Astrocyte of the spinal cord (primary cell): ENCODE measurements around the gene NAPA.
A peak's percentile ranks its signal among the peaks of the same experiment; 100 is the strongest.

Experiments used
- DNase-seq: peaks from one replicate; pipeline ENCODE4 v3.0.0; 2011; ENCODE audit warnings: low read depth, low spot score
- H3K4me3 ChIP-seq: 2 replicates; pipeline ENCODE4 v1.5.1; 2011; ENCODE audit warnings: low read depth, mild to moderate bottlenecking, low read length, moderate library complexity
- in situ Hi-C: cut with HindIII; loops from 2 replicates; pipeline ENCODE4 v1.10.0; 2017; ENCODE audit warnings: low sequenced_read_pairs
- TF ChIP-seq, protein P1 (sequence below): IDR thresholded peaks from 2 replicates; pipeline ENCODE4 v1.5.1; 2012; ENCODE audit warnings: low read depth, mild to moderate bottlenecking, low read length, inconsistent platforms

NAPA gene

DNA sequence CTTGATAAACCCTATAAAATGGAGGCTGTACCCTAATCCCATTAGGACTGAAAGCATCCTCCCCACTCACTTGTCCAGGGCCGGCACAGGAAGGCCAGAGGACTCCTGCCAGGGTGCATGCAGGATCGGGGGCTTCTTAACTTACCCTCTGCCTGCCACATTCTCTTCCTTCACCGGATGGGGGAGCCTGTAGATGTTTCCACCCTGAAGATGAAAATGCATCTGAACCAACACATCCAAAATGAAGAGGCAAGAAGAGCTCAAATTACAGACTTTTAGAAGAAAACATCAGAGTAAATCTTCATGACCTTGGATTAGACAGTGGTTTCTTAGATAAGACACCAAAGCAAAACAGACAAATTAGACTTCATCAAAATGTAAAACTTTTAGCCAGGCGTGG, 25.9 kb upstream of the NAPA start:
- TF ChIP-seq, protein P1, sequence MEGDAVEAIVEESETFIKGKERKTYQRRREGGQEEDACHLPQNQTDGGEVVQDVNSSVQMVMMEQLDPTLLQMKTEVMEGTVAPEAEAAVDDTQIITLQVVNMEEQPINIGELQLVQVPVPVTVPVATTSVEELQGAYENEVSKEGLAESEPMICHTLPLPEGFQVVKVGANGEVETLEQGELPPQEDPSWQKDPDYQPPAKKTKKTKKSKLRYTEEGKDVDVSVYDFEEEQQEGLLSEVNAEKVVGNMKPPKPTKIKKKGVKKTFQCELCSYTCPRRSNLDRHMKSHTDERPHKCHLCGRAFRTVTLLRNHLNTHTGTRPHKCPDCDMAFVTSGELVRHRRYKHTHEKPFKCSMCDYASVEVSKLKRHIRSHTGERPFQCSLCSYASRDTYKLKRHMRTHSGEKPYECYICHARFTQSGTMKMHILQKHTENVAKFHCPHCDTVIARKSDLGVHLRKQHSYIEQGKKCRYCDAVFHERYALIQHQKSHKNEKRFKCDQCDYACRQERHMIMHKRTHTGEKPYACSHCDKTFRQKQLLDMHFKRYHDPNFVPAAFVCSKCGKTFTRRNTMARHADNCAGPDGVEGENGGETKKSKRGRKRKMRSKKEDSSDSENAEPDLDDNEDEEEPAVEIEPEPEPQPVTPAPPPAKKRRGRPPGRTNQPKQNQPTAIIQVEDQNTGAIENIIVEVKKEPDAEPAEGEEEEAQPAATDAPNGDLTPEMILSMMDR = peak; percentile 59
- DNase-seq = peak; percentile 48
- H3K4me3 ChIP-seq = no peak overlapping the region
- in situ Hi-C loops = no loop called here

DNA sequence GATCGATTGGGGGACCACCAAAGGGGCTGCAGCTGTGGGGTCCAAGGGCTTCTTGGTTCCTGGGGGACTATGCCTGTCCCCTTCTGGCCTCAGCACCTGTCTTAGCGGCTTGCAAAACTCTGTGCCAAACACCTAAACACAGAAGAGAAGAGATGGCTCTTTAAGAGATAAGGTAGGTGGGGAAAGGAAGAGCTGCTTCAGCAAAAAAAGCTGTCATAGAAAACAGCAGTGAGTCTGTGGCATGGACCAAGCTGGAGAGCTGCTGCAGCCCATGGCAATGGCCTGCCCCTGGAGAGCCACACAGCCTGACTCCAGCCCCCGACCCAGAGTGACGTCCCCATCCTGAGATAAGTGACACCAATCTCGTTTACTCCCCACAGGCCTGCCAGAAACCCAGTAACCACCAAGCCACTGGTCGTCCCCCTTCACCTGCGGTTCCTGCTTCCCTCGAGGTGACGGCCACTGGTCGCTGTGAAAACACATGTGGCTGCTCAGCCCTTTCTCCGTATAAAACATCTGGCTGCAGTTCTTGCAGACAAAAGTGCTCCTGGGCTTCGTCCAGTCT, 25.0 kb upstream of the NAPA start:
- no peak overlapping the region for H3K4me3 ChIP-seq
- TF ChIP-seq, protein P1 = no peak
- in situ Hi-C loops = no loop called here
- DNase-seq = no peak

DNA sequence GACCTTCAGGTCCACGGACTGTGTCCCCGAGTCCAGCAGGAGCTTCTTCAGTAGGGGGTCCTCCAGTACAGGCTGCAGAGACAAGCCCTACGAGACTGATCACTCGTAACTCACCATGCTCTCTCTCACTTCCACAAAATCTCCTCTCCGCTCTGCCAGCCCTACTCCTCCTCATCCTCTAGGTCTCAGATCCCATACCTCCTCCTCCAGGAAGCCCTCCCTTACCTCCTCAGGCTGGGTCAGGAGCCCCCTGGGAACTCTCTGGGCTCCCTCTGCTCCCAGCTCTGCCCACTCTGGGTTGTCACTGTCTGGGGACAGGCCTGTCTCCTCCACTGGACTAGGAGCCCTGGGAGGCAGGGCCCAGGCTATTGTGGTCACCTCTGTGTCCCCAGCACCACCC, 23.9 kb upstream of the NAPA start:
- TF ChIP-seq, protein P1 = no peak
- no peak overlapping the region for H3K4me3 ChIP-seq
- in situ Hi-C loops = no loop called here
- DNase-seq = no peak

DNA sequence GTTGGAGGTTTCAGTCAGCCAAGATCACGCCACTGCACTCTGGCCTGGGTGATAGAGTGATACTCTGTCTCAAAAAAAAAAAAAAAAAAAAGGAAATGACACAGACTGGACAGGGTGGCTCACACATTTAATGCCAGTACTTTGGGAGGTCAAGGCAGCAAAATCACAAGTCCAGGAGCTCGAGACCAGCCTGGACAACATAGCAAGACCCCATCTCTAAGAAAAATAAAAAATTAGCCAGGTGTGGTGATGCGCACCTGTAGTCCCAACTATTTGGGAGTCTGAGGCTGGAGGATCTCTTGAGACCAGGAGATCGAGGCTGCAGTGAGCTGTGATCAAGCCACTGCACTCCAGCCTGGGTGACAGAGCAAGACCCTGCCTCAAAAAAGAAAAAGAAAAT, 22.6 kb upstream of the NAPA start:
- TF ChIP-seq, protein P1 = no peak
- no peak for DNase-seq
- H3K4me3 ChIP-seq = no peak overlapping the region
- in situ Hi-C loops = no loop called here

DNA sequence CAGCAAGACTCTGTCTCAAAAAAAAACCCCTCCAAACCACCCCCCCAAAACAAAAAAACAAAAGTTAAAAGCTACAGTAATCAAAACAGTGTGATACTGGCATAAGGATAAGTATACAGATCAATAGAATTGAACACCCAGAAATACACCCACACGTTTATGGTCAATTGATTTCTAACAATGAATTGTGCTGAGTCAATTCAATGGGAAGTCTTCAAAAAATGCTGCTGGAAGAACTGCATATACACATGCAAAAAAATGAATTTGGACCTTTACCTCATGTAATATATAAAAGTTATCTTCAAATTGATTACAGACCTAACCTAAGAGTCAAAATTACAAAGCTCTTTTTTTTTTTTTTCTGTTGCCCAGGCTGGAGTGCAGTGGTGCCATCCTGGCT, 19.8 kb upstream of the NAPA start:
- no peak for DNase-seq
- in situ Hi-C loops = no loop called here
- TF ChIP-seq, protein P1 = no peak
- H3K4me3 ChIP-seq = no peak overlapping the region

DNA sequence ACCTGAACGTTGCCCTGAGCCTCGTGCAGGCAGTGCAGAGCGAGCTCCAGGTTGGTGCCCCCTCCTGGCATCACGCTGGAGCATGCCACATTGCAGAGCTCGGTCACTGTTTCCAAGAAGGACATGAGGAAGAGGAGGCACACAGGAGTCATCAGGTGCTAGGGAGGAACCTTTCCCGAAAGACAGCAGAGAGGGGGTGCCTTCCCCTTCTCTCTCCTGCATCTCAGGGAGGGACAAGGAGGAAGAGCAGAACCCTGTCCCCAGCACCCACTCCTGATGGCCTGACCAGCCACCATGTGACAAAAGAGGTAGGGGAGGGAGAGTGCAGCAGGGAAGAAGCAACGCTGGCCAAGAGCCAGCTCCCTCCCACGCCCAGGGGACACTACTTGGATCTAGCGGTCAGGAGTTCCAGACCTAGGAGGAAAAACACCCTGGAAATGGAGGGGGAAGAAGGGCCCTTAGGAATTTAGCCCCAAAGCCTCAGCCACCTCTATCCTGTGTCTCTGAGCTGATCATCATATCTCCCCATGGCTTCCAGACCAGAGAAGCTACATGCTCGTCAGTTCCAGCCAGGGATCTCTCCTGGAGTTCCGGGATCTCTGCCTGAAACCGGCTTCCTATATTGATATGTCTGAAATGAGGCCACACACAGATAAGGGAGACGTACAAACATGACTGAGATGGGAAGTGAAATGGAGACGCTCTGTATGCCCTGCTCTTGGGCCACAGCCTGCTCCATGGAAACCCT, 17.0 kb upstream of the NAPA start:
- no peak overlapping the region for H3K4me3 ChIP-seq
- in situ Hi-C loops = no loop called here
- no peak for DNase-seq
- TF ChIP-seq, protein P1 = no peak
